Loucy (cell line): ENCODE measurements around the gene IDH3G.

ENCODE experiments used
- CTCF ChIP-seq: fragments of 200-600 bp; sonication (generic); conservative IDR thresholded peaks from 2 replicates; pipeline ENCODE4 v1.5.1; 2014; ENCODE audit warnings: mild to moderate bottlenecking, antibody characterized with exemption, low read length
- EZH2phosphoT487 ChIP-seq: fragments of 200-600 bp; IDR thresholded peaks from 2 replicates; pipeline ENCODE4 v1.6.1; 2018; ENCODE audit warnings: antibody characterized with exemption, mild to moderate bottlenecking, moderate library complexity, borderline replicate concordance

- TF ChIP-seq CTCF, result no peak
- TF ChIP-seq EZH2phosphoT487, result no peak
These were observed 7.5 kb downstream of the IDH3G start for GRCh38 chrX:153786669-153787068.
